NCI-H1417 (cell line): ENCODE measurements around the gene KSR2.
"Not testable (repeated sequence)": the region's sequence is repeated elsewhere in the genome, so short reads cannot be mapped to it uniquely, and the experiment has no call there.

Experiments used
- DNase-seq, 3 experiments: peaks; one replicate each; lab custom pipeline; 2025; lab: John Stamatoyannopoulos, UW

Gene KSR2

DNA sequence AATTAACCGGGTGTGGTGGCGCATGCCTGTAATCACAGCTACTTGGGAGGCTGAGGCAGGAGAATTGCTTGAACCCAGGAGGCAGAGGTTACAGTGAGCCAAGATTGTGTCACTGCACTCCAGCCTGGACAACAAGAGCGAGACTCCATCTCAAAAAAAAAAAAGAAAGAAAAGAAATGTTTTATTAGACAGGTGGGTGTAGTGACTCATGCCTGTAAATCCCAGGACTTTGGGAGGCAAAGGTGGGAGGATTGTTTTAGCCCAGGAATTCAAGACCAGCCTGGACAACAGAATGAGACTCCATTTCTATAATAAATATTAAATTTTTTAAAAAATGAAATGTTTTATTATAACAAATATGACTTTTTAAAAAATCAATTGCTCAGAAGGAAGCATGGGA, 77.5 kb downstream of the KSR2 start:
- DNase-seq: not testable (repeated sequence)

DNA sequence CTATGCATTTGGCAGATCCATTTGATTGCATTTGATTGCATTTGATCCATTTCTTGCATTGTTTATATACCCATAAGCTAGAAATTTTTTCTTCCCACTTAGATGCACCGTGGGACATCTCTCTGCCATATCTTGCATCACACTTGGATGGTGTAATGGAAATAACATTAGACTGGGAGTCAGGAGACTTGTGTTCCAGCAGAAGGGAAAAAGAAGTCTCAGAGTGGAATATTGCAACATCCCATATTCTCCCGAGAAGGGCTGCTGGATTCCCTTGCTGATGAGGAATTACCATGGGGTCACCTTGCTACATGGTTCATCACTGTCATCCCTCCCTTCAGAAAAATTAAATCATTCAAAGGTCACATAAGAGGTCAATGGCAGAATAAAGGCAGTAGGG, 78.1 kb downstream of the KSR2 start:
- no peak for DNase-seq

DNA sequence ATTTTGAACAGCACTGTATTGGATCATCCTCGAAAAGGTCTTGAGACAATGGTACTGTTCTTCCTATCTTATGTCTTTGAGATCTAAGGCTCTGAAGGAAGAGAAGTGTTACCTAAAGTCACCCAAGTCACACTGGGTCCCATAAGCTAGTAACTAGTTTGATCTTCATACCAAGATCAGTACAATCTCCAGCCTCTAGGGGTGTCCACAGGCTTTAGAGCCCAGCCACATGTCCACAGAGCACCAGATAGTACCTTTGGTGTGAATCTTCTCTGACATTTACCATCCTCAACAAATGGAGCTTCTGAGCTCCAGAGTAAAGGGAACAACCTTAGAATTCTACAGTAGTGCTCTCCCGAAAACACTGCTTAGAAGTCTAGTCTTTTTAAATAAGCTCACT, 78.7 kb downstream of the KSR2 start:
- DNase-seq: no peak

DNA sequence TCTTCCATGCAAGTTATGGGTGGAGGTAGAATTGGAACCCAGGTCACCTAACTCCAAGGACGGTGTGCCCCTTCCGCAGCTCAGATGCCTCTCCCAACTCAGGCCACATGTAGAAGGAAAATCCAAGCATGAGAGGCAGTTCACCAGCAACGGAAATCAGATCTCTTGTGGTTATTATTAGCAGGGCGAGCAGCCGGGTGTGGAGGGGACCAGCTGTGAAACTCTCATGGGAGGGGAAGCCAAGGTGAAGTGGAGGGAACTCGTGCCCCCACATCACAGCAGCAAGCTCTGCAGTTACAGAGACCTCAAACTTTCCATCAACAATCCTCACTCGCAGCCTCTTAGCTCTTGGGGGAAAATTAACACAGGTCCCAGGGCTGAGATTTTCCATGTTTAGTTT, 79.7 kb downstream of the KSR2 start:
- no peak for DNase-seq

DNA sequence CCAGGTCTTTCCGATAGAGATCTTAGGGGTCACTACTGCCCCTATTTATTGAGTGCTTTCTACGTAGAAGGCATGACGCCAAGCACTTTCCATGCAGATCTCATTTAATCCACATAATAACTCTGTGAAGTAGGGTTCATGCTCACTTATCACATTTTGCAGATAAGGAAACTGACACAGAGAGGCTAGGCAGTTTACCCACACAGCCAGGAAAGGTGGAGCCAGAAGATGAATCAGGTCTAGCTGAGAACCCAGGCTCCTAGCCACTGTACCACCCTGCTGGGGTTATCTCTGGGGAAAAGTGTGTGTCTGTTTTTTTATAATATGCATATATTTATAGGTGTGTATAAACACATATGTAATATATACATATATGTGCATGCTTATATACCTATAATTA, 83.6 kb downstream of the KSR2 start:
- DNase-seq: no peak

DNA sequence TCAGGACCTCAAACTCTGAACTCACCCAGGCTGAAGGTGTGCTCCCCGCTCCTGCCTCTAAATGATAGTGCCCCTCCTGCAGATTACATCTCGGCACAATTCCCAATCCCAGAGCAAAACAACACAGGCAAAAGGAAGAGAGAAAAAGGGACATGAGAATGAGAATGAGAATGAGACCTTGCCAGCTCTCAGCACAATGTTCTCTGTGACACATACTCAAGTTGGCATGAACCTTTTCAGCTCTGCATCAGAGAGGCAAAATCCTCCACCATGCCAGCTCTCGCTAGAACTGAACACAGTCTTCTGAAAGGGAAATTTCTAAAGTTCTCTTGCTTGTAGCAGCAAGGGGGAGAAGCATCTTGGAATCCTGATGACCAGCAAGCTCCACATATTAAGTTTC, 84.6 kb downstream of the KSR2 start:
- no peak for DNase-seq

DNA sequence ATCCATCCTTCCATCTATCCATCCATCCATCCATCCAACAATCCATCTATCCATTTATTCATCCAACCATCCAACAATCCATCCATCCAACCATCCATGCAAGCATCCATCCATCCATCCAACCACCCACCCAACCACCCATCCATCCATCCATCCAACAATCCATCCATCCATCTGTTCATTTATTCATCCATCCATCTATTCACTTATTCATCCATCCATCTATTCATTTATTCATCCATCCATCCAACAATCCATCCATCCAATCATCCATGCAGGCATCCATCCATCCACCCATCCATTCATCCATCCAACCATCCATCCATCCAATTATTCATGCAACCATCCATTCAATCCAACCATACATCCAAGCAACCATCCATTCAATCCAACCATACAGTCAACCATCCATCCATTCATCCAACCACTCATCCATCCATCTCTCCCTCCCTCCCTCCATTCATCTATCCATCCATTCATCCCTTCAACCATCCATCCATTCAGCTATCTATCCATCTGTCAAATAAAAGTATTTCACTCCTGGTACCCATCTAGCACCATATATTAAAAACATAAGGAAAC, 86.1 kb downstream of the KSR2 start:
- DNase-seq: no peak

DNA sequence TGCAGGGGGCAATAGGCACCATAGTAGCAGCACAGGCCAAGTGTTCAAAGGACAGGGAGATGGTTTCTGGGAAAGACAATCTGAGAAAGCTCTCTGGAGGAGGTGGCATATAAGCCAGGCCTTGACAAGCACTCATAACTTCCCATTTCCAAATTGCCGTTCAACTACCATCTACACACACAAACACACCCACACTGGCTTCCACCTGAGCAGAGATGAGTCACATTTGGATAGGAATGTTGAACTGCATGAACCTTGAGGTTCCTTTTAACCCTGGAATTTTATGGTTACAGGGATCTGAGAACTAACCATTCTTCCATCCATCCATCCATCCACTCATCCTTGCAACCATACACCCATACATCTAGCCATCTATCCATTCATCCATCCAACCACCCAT, 86.6 kb downstream of the KSR2 start:
- no peak for DNase-seq

DNA sequence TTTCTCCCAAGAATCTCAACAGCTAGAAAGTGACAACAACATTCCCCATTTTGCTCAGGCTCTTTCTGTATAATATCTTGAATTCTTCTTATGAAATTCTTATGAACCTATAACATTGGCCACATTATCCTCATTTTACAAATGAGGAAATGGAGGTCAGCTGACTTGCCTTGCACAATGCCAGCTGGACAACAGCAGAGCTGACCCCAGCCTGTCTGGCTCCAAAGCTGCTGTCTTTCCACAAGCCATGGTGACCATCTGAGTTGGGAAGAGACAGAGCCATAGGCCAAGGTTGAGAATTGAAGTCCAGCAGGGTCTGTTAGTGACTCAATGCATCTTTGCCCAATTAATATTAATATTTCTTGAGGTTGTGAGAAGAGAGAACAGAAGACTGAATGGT, 87.3 kb downstream of the KSR2 start:
- no peak for DNase-seq

DNA sequence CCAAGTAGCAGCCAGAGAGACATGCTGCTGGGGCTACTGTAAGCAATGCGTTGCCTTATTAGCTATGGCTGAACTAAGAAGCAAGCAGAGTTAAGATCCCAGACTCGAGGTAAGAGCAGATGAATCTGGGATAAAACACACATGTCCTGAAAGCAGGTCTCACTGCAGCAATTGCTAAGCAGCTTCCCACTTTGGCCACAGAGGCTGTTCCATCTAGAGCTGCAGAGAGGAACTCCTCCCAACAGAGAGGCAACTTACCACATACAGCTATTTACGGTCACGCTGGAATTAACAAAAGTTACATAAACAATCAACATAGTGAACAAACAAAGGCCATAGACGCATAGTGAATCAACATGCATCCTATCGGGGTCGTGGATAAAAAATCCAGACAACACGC, 90.2 kb downstream of the KSR2 start:
- DNase-seq: peak in 1 of 3 experiments; percentile 12

DNA sequence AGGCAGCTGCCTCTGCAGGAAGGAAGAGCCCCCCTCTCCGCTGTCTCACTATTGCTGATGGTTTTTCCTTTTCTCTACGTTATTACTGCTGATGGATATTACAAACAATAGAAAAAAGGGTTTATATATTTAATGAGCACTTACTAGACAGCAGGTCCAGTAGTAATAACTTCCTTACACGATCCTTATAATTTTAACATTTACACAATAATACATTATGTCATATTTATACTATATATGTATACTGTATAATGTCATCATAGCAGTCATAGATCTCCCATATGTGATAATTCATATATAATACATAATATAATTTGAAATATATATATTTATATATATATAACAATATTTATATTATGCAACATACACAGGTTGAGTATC, 92.4 kb downstream of the KSR2 start:
- DNase-seq: no peak

DNA sequence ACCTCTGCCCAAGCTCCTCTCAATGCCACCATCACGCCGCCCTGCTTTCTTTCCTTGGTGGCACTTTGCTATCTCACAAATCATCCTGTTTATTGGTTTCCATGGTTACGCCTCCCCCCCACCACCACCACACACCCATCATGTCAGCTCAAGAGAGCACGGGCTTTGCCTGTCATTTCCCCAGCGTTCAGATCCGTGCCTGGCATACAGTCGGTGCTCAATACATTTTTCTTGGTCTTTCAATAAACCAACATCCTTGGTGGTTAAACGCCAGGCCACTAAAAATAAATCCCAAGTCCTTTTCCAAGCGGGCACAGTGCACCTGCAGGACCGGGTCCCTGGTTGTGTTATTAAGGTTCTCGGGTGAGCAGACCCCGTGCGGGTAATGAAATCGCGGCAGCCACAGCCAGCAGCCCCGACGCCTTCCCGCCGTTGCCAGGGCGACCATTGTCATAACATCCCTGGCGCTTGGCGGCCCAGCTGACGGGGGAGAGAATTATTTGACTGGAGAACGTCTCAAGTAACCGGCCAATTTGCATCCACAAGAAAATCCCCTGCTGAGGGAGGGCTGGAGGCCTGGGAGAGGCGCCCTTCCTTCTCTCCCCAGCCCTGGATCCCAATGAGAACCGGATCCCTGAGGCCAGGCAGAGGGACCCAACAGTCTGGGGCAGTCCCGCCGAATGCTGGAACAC, 92.9 kb downstream of the KSR2 start:
- DNase-seq: peak; percentile 96 to 98 (median 96)

DNA sequence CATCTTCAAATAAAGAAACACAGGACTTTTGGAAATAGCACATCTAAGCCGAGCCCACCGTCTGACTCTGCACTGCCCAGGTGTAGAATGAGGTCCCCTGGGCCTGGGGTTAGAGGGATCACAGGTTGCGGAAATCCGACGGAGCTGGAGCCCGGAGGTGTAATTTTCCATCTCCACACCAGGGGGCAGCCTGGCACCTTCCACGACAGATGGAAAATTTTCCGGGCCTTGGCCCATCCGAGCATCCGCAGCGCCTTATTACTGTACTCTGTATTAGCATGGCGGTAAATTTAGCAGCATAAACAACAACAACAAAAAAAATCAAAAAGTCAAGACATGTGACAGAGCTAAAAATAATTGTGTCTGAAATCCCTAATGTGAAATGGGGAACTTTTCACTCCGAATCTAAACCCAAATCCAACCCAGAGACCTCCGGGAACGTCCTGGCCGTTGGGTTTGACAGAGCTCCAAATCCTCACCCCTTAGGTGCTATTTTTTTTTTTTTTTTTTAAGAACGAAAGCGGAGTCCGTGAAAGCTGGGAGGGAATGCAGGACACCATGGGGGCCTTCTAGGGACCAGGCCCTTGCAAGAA, 93.9 kb downstream of the KSR2 start:
- DNase-seq: peak; percentile 78 to 90 (median 88)

DNA sequence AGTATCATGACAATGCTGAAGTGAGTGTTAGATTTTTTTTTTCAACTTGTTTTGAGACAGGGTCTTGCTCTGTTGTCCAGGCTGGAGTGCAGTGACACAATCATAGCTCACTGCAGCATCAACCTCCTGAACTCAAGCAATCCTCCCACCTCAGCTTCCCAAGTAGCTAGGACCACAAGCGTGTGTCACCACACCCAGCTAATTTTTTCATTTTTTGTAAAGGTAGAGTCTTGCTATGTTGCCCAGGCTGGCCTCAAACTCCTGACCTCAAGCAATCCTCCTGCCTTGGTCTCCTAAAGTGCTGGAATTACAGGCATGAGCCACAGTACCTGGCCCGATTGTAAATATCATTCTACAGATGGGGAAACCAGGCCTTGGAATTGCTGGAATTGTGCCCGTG, 94.6 kb downstream of the KSR2 start:
- DNase-seq: not testable (repeated sequence)

DNA sequence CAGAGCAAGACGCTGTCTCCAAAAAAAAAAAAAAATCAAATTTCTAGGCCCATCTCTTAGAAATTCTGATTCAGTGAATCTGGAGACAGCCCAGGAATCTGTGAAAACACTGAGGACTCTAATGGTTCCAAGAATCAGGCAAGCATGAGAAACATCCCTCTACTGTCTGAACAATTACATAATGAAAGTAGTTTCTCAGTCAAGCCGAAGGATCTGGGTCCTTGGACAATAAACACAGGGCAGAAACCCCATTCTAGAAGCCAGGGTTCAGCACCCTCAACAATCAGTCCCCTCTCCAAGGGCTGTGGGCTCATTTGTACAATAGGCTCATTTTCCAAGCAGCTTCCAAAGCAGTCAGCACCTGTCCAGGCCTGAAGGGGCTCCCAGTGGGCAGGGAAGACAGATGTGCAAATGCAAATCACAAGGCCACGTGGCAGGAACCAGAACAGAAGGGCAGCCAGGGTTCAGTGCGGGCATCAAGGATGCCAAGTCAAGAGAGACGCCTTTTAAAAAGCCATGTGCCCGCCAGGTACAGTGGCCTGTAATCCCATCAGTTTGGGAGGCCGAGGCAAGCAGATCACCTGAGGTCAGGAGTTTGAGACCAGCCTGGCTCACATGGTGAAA, 96.1 kb downstream of the KSR2 start:
- peak in 2 of 3 experiments; percentile 4 to 39 for DNase-seq

DNA sequence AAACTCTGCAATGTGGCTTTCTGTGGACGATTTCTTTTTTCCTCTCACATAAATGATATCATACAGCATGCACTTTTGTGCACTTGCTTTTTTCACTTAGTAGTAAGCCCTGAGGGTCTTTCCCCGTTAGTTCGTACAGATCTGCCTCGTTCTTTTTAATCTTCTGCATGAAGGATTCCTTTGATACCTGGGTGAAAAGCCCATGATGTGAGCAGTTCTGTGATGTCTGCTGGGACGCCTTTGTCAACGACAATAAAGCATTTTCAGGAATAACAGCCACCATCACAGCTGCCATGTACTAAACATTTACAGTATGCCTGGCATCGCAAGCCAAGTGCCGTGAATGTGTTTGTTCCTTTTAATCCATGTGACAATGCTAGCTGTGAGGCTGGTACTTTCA, 99.2 kb downstream of the KSR2 start:
- DNase-seq: no peak

DNA sequence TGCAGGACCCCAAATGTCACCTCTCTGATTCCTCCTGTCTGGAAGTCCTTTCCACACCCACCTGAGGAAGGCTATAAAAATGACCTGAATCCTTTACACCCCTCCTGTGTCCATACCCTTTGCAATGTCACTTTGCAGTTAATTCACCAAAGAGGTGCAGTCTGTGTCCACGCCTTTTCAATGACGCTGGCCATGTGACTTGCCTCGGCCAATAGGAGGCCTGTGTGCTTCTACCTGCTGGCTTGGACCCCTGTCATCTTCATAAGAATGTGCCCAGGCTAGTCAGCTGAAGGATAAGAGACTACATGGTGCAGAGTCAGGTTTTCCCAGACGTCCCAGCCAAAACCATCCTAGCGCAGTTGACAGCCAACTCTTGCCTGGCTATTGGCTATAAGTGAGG, 101.4 kb downstream of the KSR2 start:
- DNase-seq: no peak

DNA sequence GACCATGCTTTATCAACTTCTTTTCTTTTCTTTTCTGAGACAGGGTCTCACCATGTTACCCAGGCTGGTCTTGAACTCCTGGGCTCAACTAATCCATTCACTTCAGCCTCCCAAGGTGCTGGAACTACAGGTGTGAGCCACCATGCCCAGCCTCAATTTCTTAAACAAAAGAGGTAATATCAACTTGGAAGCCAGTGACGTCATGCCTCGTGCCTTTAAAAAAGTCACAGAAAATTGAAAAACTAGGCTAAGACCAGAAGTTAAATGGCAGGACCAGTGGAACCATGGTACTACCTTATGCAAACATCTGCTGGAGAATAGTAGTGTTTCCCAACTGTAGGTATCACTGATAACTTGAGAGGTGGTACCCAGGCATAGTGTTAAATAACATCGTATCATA, 103.3 kb downstream of the KSR2 start:
- no peak for DNase-seq

DNA sequence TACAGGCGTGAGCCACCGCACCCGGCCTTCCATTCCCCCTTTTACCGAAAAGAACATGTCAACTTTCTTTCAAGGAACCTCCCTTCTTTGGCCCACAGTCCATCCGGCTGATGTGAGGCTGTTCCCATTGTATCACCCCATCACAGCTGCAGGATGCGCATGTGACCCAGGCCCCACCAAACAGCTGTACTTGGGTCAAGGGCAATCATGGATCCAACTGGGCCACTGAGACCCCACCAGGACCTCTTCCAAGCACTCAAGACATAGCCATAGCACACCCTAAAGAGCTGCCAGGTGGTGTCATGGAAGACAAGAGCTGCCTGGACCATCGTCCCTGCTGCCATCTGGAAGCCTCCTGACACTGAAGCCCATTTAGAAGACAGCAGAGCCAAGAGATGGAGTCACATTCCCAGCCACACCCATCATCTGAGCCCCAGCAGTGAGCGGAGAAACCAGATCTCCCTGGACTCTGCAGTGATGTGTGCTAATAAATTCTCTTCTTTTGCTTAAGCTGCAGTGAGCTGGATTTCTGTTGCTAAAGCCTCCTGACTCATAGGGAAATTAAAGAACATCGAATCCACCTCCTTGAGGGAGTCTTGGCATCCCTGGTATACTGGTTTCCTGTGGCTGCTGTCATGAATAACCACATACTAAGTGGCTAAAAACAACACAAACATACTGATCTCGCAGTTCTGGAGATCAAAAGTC, 105.6 kb downstream of the KSR2 start:
- DNase-seq: no peak

DNA sequence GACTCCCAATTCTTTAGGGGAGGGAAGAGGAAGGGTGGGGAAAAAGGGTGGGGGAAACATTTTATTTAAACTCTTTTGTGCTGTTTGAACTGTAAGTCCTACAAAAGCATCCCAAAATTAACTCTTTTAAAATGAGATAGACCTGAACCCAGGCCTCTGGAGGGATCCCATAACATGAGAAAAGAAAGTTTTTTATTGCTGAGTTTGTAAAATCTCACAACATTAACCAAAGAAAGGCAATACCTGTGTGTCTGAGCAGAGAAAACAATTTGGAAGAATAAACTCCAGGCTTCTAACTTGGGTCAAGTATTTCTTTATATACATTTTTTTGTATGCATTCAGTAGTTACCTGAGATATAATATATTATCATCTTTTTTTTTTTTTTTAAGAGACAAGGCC, 107.1 kb downstream of the KSR2 start:
- no peak for DNase-seq

DNA sequence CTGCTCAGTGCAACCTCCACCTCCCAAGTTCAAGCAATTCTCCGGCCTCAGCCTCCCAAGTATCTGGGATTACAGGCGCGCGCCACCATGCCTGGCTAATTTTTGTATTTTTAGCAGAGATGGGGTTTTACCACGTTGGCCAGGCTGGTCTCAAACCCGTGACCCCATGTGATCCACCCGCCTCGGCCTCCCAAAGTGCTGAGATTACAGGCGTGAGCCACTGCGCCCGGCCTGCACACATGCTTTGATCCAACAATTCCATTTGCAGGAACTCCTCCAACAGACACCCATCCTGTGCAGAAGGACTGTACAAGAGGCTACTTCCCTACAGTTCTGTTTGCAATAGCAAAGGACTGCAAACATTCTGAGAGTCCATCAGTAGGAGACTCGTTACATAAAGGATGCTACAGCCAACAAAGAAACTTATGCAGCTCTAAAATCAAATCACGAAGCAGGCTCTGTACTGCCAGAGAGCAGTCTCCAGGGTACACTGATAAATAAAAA, 108.0 kb downstream of the KSR2 start:
- DNase-seq: peak in 1 of 3 experiments; percentile 7

DNA sequence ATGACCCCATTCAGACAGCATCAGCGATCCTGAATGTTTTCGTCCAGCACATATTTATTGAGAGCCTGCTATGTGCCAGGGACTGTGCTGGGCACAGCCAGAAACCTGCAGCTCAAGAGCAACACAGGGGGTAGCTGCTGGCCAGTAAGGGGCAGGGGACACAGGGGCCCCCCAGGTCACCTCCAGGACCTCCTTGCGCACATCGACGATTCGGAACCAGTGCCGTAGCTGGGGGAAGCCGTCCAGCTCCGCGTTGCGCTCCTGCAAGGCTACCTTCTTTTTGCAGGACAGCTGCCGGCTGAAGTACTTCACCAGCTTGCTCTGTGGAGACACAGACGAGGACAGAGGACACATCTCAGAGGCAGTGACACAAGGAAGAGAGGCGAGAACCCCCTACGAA, 108.7 kb downstream of the KSR2 start:
- DNase-seq: no peak
